Prostate gland (tissue), 2 donors: ENCODE measurements around the gene KSR2.

Experiments
- CTCF ChIP-seq, 4 experiments: fragments of 200-600 bp in 2 of 4; fragments of 450-650 bp in 2 of 4; sonication (generic) in 2 of 4; IDR thresholded peaks; 1 replicate in 3 of 4; 2 replicates in 1 of 4; pipeline ENCODE4 v1.5.1; 2016 to 2019; ENCODE audit warnings: antibody characterized with exemption in 4 of 4, mild to moderate bottlenecking in 2 of 4, moderate library complexity in 2 of 4
- POLR2A ChIP-seq: fragments of 450-650 bp; IDR thresholded peaks from one replicate; pipeline ENCODE4 v1.6.1; 2016; ENCODE audit warnings: antibody characterized with exemption, mild to moderate bottlenecking
- POLR2AphosphoS5 ChIP-seq: sonication (generic); formaldehyde crosslinking; IDR thresholded peaks from one replicate; pipeline ENCODE4 v1.6.1; 2017; ENCODE audit warnings: antibody characterized with exemption

DNA sequence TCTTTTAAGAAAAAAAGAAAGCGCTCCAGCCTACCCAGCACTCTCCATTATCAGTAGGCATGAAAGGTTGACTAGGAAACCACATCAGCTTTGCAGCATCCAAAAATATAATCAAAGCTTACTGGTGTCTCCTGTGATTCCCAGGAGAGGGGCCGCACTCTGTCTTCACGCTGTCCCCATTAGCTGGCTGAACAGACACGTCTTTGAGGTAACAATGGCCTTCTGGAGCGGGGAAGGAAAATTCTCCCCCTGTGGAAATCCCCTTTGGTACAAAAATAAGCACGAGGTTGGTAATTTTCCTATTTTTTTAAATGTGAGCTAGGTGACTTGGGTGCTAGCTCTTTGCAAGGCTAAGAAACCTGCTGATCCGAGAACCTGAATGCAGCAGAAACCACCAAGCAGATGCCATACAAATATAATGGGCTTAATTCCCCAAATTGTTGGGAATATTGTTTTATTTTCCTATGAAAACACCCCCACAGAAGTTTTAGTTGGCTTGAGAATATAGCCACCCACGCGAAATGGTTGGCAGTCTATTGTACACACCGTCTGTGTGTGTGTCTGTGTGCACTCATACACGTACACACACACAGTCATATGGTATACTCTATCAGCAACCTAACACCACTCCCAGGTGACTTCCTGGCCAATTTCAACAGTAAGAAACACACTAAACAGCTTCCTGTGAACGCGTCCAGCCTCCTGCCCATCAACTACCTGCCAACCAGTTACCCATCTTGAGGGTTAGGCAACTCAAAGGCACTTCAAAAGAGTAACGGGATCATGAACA is 71.2 kb downstream of the KSR2 start:
- TF ChIP-seq CTCF (IDR thresholded peaks at IDR 0.05) (no peak), POLR2AphosphoS5 (no peak), POLR2A (no peak)
